GM10266 (cell line): ENCODE results near the gene TMEM60.

ENCODE experiments used
- DNase-seq: peaks from one replicate; pipeline ENCODE4 v3.0.0; 2012; ENCODE audit errors: extremely low spot score
- TF ChIP-seq, protein P1 (sequence below): IDR thresholded peaks from 2 replicates; pipeline ENCODE4 v1.5.1; 2012; ENCODE audit warnings: mild to moderate bottlenecking, low read depth; ENCODE audit not compliant: control insufficient read depth, insufficient read depth; ENCODE audit errors: missing control alignments

Gene TMEM60

DNA sequence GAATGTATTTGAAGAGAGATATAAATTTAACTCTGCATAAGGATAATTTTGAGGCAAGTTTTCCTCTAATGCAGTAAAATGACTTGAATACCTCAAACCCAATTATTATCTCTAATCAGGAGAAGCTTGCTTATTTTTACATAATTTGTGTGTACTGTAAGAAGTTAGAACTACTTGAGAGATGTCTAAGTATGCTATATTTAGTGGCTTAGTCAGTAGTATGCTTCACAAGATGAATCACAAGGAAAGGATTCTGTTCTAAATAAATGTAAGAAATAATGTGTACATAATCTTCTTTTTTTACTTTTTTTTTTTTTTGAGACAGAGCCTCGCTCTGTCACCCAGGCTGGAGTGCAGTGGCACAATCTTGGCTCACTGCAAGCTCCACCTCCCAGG is 14.1 kb upstream of the TMEM60 start:
- TF ChIP-seq, protein P1, sequence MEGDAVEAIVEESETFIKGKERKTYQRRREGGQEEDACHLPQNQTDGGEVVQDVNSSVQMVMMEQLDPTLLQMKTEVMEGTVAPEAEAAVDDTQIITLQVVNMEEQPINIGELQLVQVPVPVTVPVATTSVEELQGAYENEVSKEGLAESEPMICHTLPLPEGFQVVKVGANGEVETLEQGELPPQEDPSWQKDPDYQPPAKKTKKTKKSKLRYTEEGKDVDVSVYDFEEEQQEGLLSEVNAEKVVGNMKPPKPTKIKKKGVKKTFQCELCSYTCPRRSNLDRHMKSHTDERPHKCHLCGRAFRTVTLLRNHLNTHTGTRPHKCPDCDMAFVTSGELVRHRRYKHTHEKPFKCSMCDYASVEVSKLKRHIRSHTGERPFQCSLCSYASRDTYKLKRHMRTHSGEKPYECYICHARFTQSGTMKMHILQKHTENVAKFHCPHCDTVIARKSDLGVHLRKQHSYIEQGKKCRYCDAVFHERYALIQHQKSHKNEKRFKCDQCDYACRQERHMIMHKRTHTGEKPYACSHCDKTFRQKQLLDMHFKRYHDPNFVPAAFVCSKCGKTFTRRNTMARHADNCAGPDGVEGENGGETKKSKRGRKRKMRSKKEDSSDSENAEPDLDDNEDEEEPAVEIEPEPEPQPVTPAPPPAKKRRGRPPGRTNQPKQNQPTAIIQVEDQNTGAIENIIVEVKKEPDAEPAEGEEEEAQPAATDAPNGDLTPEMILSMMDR: no peak
- no peak for DNase-seq

DNA sequence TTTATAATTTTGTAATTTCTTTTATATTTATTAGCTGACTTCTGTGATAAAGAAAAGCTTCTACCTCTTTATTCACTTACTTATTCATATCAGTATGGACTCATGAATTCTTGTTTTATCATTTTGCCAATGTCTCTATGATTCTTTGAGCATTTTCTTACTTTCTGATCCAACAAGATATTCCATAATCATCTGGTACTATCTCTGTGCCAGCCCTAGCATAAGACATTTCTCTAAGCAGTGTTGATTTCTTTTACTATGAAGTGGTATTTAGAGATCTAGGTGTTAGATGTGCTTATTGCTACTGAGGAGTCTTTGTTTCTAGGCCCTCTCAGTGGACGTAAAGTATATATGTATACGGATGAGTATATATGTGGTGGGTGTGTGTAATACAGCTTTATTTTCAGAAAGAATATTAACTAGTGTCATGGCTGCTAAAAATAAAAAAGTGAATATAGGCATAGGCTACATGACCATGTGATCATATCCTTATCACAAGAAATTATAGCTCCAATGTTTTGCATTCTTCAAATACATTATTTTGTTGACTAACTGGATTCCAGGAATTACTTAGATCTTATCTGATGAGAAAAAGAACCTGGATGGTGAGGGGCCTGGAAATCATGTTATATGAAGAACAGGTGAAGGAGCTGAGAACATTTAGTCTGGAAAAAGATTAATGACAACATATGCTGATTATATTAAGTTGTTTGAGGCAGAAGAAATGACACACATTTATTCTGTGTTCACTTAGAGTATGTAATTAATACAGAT is 13.5 kb upstream of the TMEM60 start:
- DNase-seq: no peak
- TF ChIP-seq, protein P1: no peak

GRCh38 chr7:77808517-77808916 is 10.3 kb upstream of the TMEM60 start:
- DNase-seq: no peak
- TF ChIP-seq, protein P1: no peak

- TF ChIP-seq, protein P1: no peak
- no peak for DNase-seq
Observed at GRCh38 chr7:77806425-77806824, 8.2 kb upstream of the TMEM60 start.

- DNase-seq: no peak
- TF ChIP-seq, protein P1: no peak
Observed at GRCh38 chr7:77802557-77803405, 4.5 kb upstream of the TMEM60 start.

DNA sequence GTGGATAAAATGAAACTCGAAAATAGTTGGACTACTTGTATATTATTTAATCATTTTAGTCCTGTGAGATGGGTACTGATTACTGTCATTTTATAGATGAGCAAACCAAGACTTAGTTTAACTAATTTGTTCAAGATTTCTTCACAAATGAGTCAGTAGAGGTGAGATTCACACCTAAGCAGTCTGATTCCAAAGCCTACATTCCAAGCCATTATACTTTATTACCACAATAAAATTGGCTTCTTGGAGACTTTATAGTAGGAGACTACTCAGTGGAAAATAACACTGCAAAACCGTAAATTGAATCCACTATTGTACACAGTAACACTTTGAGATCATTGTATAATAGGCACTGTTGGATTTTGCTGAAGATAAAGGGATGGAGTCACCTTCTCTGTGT is 2.5 kb upstream of the TMEM60 start:
- TF ChIP-seq, protein P1: no peak
- no peak for DNase-seq

- DNase-seq: peak; percentile 40
- TF ChIP-seq, protein P1: no peak
Observed at GRCh38 chr7:77800158-77800557, 1.9 kb upstream of the TMEM60 start.
